Fibroblast of skin of right quadriceps (primary cell): ENCODE data around the gene CYP4B1.
"Not testable (repeated sequence)": the region's sequence is repeated elsewhere in the genome, so short reads cannot be mapped to it uniquely, and the experiment has no call there.

ENCODE experiments used
- DNase-seq: peaks from one replicate; pipeline ENCODE4 v3.0.0-alpha.2; 2013

Gene CYP4B1

DNA sequence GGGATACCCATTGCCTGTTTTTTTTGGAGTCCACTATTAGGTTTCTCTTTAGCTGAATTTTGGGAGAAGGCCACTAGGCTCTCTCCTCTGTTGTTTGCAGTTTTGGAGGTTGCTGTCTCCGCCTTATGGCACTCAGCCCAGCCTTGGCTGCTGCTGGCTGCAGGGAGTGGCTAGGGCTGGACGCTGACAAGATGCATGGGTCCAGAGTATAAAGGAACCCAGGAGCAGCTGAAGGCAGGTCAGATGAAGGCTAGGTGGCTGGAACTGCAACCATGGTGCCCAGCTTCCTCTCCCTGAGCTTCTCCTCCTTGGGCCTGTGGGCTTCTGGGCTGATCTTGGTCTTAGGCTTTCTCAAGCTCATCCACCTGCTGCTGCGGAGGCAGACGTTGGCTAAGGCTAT is at the start of gene CYP4B1:
TSS of gene CYP4B1 (plus strand) at position 237 of the 400 bp plus-strand sequence. CDS start at position 273, 36 bp downstream.
- DNase-seq: no peak

GRCh38 chr1:46749404-46749803 is 49.4 kb upstream of the CYP4B1 start:
- no peak for DNase-seq

- DNase-seq: no peak
Measured at GRCh38 chr1:46749921-46750404, 48.9 kb upstream of the CYP4B1 start.

- no peak for DNase-seq
Measured at GRCh38 chr1:46753985-46754384, 44.9 kb upstream of the CYP4B1 start.

DNA sequence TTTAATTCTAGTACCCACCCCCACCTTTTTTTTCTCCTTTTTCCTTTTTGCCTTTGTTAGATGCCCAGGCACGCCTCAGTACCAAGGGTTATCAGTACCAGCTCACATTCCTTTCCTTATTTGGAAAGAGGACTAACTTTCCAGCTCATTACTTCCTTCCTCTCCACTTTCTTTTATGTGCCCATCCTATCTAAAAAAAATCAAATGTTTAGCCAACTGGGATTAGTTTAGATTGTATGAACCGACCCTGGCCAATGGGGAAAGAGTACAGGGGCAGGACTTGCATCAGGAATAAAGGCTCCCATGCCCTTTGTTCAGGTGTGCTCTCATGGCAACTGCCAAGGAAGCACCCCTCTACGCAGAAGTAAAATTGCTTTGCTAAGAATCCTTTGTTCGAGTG is 44.1 kb upstream of the CYP4B1 start:
- DNase-seq: not testable (repeated sequence)

- no peak for DNase-seq
Measured at GRCh38 chr1:46755121-46755520, 43.7 kb upstream of the CYP4B1 start.

- no peak for DNase-seq
Measured at GRCh38 chr1:46757247-46757955, 41.4 kb upstream of the CYP4B1 start.

GRCh38 chr1:46757956-46758528 is 40.8 kb upstream of the CYP4B1 start:
- DNase-seq: no peak

DNA sequence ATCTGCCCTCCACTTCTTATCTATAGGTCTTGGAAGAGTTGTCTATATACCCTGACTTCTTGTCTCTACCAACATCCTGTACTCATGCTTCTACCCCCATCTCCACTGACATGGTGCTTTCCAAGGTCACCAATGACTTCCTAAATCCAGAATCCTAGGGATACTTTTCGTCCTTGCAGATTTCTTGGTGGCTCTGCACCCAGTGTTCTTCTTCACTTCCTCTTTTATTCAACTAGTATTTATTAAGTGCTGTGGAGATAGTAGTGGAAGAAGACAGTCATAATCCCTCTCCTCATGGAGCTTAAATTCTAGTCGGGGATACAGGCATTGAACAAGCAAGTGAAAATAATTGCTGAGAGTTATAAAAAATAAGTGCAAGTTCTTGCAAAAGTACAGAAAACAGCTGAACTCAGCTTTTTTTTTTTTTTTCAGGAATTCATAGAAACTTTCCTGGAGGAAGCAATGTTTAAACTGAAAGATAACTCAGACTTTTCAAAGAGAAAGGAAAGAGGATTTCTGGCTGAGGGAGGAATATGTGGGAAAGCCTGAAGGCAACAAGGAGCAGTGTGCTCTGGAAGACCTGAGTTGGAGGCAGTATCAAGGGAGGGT is 38.2 kb upstream of the CYP4B1 start:
- no peak for DNase-seq

DNA sequence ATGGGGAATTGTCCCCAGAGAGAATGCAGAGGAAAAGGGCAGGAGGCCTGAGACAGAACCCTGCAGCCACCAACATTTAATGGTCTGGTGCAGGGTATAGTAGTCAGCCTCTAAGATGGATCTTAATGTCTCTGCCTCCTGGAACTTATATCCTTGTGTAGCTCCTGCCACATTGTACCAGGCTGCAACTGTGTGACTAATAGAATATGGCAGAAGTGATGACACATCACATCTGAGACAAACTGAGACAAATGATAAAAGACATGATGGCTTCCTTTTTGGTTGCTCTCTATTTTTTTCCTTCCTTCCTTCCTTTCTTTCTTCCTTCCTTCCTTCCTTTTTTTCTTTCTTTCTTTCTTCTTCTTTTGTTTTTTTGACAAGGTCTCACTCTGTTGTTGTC is 37.1 kb upstream of the CYP4B1 start:
- no peak for DNase-seq

- no peak for DNase-seq
Measured at GRCh38 chr1:46764402-46764801, 34.4 kb upstream of the CYP4B1 start.

DNA sequence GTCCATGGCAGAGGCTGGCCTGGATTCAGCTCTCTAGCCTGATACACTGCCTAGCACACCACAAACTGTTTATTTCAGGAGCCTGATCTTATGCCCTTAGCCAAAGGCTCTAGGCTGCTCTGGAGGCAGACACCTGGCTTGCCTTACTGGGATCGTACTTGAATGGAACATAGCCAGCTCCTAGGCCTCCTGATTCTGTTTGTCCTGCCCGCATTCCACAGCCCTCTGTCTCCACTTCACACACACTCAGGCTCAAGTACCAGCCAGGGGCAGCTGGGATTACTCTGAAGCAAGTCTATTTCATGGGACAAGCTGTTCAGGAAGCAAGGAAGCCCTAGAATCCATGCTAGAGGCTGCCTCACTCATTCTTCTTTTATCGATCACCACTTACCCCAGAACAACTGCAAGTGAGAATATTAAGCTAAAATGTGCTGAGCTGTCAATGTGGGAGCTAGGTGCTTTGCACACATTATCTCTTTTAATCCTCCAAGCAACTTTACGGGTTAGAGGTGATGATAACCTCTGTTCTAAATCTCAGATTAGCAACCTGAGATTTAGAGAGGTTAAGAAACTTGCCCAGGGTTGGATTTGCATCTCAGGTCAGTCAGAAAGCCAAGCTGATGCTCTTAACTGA is 31.1 kb upstream of the CYP4B1 start:
- DNase-seq: no peak

DNA sequence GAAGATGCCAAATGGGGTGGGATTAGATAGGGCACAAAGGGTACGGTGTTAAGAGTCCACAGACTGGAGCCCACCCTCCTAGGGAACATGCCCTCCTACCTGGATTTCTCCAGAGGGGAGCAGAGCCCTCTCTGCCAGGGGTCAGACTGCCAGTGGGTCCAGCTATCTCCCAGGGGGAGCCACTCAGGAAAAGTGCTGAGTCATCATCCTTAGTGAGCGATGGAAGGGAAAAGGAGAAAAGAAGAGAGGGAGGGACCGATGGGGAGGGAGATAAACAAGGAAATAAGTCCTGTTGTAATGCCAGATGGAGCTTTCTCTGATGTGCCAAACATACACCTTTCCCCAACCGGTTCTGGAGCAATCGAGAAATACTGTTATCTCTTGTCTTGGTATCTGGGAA is 30.4 kb upstream of the CYP4B1 start:
- no peak for DNase-seq

- DNase-seq: no peak
Measured at GRCh38 chr1:46769028-46769740, 29.7 kb upstream of the CYP4B1 start.

- DNase-seq: no peak
Measured at GRCh38 chr1:46770541-46770940, 28.3 kb upstream of the CYP4B1 start.

DNA sequence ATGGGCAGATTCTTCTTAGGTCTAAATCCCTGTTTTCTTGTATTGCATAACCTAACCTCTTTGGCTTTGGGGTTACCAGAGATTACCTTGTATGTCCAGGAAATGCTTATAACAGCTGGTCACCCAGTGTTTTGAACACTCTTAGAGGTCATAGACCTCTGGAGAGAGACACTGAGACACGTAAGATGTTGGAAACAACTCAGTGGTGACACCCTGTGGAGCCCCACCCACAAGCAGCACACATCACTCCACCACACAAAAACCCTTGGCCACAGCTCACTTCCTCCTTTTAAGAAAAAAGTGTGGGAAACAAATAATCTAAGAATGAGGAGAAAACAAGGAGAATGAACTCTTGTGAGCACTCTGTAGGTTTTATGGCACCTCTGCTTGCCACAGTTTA is 26.3 kb upstream of the CYP4B1 start:
- DNase-seq: no peak

- no peak for DNase-seq
Measured at GRCh38 chr1:46774297-46774696, 24.5 kb upstream of the CYP4B1 start.

DNA sequence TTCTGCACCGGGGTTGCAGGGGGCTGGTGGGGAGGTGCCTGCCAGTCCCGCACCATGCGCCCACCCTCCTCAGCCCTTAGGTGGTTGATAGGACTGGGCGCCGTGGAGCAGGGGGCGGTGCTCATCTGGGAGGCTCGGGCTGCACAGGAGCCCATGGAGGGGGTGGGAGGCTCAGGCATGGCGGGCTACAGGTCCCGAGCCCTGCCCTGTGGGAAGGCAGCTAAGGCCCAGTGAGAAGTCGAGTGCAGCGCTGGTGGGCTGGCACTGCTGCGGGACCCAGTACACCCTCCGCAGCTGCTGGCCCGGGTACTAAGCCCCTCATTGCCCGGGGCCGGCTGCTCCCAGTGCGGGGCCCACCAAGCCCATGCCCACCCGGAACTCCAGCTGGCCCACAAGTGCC is 20.4 kb upstream of the CYP4B1 start:
- DNase-seq: not testable (repeated sequence)

- no peak for DNase-seq
Measured at GRCh38 chr1:46784666-46785065, 14.2 kb upstream of the CYP4B1 start.

GRCh38 chr1:46788634-46789033 is 10.2 kb upstream of the CYP4B1 start:
- not testable (repeated sequence) for DNase-seq

DNA sequence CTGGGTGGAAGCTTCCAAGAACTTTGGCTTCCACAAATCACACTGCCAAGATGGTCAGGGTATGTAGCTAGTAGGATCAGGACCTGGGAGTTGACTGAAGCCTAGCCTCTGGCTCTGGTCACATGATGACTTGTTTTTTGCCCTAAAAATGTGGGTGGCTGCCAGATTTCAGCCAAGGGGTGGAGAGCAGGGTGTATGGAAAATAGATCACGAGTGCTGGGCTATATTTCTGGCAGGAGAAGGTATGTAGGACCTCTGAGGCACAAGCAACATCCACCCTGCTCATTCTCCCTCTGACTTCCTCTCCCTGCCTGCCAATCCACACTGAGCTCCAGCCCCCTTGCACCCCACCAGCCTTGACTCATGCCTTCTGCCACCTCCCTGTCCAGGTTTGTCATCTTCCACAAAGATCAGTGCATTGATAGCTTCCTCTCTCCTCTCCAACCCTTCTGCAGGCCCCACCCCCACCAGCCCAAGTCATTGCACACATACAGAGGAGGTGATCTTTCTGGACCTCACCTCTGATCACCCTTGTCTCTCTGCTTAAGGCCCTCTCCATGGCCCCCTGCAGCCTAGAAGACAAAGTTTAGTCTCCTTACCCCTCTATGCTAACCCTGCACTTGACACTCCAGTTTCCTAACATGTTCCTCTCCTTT is 8.3 kb upstream of the CYP4B1 start:
- DNase-seq: no peak

- no peak for DNase-seq
Measured at GRCh38 chr1:46793126-46793525, 5.7 kb upstream of the CYP4B1 start.
